GM19240 (cell line): ENCODE data around the gene SLC8A1.

Experiments
- DNase-seq: peaks from one replicate; pipeline ENCODE4 v3.0.0; 2011; ENCODE audit warnings: low spot score; ENCODE audit not compliant: insufficient read length

SLC8A1 gene

DNA sequence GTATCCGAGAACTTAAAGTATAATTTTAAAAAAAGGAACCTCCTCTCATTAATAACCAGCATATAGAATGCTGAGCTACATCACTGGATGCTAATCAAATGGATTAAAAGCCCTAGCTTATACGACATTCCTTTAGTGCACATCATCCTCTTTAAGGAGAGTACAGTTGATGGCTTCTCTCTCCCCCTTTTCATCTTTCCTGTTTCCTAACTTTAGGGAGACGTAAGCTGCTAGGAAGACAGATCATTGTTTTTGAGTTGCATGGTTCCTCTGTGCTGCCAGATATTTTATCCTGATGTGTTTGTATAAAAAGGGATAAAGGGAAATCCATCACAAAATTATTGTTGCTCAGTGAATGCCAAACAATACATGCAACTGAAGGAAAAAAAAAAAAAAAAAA, 94.2 kb downstream of the SLC8A1 start:
- DNase-seq = no peak

DNA sequence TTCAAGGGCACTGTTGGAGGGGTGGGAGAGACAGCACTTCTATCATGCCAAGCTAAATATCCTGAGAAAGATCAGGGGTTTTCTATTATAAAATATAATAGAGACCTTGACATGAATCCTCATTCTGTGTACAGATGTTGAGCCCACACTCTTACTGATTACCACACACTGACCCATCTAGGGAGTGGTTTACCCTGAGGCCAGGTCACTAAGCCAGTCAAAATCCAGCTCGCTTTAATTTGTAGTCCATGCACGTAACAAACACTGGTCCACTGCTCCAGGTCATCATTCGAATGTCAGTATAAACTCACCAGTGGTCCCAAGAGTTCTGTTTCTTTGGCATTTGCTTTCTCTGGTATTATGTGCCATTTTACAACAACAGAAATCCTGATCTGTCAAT, 96.4 kb downstream of the SLC8A1 start:
- DNase-seq = no peak

DNA sequence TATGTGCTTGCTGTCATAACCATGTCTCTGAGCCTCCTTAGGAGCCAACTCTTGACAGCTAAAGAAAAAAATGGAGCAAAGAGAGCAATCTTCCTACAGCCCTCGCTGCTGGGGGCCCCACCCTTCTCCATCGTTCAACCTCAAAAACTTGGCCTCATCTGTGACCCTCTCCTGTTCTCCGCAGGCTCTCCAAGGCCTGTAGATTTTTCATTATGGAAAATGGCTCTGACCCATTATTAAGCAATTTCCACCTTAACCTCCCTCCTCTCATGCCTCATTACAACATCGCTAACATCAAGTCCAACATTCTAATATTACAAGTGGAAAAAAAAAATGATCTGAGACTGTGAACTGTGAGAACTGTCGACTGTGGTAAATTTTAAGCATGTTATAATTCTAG, 98.7 kb downstream of the SLC8A1 start:
- DNase-seq = no peak

DNA sequence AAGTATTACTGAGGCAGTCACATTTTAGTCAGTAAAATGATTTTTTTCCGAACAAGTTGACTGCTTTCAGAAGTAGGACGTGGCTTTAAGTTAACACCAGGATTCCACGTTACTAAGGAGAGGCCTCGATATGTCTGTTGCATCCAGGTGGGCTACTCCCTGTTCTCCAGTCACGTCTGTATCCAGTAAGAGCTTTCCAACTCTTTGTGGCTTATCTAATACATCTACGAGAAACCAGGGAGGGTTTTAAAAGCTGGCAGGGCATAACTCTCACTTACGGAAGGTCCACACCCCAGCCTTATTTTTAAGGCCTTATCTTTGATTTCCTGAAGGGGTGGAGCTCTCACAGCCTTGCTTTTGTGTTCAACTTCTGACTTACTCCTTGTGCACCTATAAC, 99.2 kb downstream of the SLC8A1 start:
- no peak for DNase-seq

DNA sequence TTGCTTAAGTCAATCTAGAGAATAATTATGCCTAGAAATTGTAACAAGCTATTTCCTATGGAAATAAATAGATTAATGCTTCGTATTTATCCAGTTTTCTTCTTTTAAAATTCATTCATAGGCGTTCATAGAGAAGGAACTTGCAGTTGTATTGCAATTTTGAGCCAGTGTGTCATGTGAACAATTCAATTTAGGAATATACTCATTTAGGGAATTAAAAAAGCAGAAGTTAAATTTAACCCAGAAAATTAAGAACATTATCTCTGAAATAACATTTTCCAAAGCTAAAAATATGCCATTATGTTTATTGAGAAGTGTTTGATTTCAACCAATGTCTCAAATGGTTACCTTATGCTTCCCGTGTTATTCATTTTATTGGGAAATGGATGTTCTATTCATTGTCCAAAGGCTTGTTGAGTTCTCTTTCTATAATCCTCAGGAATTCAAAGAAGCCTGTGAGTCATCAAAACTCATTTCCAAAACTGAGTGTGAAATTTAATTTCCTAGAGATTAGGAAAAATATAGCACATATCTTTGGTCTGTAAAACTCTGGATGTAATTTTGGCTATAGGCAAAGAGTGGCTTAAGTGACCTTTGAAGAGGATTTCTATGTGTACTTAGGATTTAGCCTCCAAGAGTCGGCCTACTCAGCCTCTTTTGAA, 99.7 kb downstream of the SLC8A1 start:
- no peak for DNase-seq

DNA sequence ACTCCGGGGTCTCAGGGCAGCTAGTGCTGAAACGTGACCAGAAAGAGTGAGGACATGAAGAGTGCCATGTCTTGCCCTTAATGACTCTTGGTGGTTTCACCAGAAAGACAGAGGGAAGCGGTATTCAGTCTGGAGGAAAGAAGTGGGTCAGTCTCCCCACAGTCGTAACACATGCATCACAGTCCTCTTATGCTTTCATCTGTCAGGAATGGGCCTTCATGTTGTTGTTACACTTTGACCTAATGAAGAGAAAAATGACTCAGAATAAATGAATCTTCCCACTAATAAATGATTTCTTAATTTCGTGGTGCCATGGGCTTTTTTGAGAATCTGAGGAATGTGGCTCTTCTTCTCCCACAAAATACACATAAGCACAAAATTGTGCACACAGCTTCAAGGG, 103.2 kb downstream of the SLC8A1 start:
- no peak for DNase-seq

DNA sequence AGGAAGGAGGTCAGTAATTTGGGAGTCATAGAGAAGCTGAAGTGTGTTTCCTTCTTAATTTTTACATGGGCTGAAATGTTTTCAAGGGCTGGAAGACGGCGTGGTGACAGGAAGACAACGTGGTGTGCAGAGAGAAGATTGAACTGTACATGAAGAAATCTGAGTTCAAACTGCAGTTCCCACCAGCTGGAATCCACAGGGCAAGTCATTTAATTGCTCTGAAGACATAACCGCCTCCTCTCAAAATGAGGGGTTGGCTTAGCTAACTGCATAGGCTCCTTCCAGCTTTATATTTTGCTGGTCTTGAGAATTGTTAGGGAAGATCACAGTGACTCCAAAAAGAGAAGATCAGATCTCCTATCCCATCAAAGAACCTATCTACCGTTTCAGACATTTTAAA, 103.9 kb downstream of the SLC8A1 start:
- no peak for DNase-seq

DNA sequence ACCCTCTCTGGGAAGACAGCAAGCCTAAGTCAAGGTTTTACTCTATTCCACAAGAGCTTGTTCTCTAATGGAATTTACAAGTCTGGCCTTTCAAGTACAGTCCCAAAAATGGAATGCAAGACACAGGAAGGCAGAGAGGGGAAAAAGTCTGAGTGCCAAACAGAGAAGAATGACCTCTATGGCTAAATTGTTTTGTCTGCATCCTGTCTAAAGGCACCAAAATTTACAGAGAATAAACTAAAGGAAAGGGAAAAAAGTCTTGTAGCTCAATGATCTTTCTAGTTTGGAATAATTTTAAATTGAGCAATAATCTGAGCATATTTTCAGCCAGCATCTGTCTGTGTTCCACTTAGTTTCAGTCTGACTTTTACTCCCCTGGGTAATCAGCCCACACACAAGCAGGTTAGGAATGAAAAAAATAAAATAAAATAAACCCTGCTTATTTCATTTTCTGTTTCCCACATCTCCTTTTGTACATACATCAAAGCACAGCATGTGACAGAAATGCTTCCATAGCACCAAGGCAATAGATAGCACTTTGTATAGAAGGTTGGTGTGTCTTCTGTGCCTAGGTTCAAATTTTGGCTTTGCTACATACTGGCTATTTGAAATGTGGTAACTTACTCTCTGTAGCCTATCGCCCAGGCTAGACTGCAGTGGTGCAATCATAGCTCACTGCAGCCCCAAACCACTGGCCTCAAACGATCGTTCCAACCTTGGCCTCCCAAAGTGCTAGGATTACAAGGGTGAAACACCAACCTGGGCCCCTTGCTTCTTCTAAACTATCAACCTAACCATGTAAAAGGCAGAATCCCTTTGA, 105.1 kb downstream of the SLC8A1 start:
- DNase-seq = no peak

DNA sequence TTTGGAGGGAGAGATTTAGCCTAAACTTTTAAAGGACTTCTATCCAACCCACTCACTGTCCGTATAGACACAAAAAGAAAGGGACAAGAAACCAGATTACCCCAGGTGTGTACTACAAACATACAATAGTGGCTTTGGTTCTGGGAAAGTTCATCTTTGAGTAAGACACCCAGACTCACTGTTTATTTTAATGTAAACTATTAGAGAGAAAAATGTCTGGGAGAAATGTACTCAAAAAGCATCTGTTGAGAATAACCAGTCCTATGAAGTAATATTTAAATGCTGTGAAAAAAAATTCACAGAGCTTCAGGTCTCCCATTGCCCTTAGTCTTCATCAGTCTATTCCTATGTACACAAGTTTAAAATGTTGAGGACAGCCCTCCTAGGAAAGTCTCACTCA, 107.5 kb downstream of the SLC8A1 start:
- no peak for DNase-seq

DNA sequence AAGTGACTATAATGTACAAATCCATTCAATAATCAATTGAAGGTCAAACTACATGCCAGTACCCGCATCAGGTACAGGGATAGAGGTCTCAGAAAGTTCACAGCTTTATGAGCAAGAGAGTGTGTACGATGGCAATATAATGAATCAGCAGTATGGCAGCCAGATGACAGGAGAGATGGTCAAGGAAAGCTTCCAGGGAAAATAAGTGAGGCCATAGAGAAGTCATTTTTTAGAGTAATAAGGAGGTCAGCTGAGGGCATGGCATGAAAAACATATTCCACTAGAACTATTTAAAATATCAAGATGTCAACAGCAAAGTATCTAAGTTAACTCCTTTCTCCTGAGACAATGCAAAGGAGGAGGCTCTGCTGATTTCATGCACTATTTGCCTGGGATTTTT, 108.0 kb downstream of the SLC8A1 start:
- DNase-seq = no peak

DNA sequence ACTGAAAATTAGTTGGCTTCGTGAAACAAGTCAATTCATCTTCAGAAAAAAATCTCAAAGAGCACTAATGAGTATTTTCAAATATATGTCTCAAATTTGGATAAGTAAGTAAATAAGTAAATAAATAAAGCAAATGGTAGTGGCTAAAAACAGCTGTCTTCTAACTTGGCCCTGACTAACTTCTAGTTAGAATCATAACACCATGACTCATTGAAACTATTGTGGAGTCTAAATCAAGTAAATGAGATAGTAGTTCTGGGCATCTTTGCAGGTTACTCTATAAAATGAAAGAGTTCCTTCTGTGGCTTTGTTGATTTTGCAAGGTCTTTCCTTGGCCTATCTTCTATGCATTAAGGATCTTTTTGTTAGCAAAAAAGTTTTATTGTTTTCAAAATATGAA, 110.7 kb downstream of the SLC8A1 start:
- no peak for DNase-seq

DNA sequence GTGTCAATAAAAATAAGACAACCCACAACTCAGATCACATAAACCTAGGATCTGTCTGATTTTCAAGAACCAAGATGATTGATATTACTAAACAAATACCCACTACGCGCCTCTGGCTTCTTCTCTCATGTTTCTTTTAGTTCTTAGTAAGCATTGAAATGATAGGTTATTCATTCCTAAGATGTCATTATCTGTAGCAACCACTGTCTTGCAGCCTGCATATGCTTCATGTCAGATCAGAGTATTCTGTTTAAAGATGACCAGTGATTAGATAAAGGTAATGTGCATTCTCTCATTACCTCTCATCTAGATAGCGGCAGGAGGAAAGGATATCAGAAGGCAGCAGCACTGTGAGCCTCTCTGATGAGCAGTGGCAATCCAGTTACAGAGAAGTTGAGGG, 112.9 kb downstream of the SLC8A1 start:
- DNase-seq = no peak

DNA sequence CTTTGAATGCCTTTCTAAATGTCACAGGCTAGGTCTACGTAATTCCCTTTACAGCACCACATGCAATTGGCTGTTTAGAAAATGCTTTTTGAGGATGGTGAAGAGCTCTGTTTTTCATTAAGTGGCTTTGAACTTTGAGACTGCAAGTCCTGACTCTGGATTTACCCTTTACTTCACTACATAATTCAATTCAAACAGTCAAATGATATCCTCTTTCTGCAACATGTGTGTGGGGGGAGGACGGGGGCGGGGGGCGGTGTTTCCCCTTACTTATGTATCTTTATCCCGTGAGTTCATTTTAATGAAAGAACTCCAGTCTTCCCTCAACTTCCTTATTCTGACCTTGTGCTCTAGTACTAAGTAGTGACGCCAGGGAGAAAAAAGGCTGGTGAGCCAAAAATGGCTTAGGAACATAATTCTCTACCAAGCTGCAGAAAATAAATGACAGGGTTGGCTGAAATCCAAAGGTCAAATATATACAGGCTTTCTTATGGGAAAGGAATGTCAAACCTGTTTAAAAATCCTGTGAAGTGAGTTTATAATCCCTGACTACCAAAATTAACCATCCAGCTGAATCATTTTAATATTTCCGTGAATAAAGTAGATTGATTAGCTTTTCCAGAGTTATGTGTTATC, 119.6 kb downstream of the SLC8A1 start:
- DNase-seq = no peak

DNA sequence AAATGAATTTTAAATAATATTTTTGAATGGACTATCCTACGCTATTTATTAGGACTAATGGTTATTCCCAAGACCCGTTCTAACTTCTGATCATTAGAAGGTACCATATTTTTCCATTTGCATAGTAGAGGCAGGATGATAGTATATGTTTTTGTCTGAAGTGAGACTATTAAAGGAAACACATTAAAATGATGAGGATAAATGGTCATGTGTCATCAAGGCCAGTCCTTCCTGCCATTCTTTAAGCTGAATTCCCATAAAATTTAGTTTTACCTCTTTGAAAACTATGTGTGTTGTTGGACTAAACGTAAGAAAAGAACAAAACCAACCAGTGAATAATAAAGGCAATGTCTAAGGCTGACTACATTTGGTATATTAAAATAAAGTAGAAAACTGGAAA, 121.8 kb downstream of the SLC8A1 start:
- no peak for DNase-seq

DNA sequence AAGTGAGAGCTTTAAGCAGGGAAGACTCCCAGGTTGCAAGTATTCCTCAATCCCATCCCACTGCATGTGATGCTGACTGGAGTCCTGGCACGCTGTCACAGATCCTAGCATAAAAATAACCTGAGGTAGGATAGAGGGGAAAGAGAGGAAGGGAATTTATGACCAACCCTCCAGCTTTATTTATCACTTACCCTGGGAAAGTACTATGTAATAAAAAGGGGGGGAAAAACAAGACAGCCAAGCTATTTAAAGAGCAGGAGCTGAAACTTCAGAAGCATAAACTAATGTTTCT, 122.2 kb downstream of the SLC8A1 start:
- no peak for DNase-seq

DNA sequence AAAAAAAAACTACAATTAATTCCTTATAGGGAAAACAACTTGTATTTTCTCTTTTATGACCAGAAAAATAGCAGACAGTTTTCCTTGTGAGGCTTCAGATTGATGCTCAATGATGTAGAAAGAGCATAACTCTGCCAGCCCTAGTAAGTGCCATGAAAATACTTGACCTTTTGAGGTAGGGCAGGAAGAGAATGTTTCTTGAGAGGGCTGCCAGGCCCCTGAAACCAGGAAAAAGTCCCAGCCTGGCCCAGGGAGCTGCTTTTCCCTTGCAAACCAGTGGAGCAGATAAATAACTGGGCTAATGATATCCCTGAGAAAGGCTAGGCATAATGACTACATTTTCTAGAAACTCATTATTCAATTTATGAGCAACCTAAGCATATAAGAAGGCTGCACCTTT, 126.8 kb downstream of the SLC8A1 start:
- no peak for DNase-seq

DNA sequence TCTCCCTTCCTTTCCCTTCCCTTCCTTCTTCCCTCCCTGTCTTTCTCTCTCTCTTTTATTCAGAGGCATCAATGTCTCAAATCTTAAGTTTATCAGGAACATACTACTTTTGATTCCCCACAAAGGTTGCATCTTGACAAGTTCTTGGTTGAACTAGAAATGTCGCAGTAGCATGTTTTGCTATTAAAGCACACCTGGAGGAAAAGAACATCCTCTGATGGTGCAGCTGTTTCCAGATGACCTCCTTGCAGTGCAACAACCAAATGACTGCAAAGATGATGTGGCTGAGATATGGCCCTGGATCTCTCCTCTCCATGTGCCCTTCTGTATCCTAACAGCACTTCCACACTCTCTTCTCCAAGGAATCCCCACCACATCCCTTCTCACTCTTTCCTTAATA, 127.2 kb downstream of the SLC8A1 start:
- no peak for DNase-seq

DNA sequence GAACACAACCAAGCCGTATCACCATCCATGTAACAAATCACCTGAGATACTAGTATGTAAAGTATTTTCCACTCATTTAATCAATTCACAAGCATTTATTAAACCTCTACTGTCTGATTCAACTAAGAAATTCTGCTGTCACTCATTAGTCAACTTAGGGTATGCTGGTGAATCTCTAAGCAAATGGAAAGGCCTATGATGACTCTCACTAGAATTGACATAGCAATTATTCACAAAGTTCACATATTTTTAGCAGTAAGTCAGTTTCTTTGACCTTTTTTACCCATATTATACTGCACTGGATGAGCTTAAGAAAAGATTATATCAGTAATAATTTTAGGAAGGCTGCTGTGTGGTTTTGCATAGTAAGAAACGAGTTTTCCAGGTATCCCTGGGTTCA, 130.1 kb downstream of the SLC8A1 start:
- no peak for DNase-seq

DNA sequence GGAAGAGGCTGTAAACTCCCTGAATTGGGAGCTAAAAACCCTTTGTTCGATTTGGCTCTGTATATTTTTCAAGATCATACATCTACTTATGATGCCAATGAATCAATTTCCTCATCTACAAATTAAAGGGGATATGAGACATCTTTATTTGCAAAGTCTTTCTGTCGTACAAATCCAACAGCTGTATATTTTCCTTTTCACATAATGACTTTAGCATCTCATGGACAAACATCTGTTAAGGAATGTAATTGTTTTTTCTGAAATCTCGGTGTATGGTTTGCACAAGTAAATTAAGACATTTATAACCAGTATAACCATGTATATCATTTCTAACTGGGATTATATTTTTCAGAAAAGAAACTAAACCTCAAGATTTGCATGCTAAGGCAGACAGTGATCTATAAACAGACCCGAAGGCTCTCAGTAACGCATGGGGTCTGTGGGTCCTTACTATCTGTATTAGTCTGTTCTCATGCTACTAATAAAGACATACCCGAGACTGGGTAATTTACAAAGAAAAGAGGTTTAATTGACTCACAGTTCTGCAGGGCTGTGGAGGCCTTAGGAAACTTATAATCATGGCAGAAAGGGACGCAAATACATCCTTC, 130.8 kb downstream of the SLC8A1 start:
- no peak for DNase-seq

DNA sequence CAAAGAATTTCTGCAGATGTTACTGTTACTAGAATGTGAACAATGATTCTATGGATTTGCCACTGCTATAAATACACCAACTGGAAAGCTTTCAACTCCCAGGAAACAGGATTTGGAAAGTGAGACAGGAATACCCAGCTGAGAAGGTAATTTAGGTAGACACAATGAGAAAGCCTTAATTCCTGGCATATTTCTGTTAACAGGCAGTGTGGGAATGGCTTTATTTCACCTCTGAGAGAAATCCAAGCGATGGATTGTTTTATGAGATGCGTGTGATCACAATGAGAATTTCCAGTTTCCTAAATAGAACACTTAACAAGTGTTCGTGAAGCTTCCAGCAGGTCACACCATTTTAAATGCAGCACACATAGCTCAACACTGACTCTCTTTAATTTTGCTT, 133.0 kb downstream of the SLC8A1 start:
- no peak for DNase-seq

DNA sequence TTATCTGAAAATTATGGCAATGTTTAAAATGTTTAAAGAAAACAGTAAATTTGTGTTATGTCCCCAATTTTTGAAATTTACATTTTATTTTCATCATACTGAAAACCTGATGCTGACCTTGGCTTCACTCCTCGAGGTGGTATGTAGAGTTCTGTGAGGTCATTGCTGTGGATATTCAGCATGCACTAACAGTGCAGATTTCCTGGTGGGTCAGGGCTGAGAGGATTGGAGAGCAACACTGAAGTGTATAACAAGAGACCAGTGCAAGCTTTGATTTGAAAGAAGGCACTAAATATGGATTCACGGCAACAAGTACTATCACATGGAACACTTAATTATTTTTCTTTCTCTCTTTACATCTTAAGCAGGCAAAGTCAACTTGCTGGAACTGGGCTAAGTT, 134.1 kb downstream of the SLC8A1 start:
- no peak for DNase-seq

DNA sequence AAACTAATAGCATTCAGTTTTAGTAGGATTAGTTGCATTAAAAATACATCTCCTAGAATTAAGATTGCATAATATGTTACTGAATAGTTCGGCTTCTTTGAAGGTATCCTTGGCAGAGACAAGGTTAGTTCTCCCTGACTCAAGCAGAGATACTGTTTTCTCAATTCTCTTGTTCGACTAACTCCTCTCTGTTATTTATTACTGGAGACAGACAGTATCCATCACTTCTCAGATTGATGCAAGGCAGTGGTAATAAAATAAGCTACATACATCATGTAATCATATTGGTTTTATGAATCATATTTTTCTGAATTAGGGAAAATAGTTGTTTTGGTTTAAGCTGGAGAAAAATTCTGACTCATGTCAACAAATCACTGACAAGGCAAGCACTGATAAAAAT, 134.8 kb downstream of the SLC8A1 start:
- DNase-seq = no peak

DNA sequence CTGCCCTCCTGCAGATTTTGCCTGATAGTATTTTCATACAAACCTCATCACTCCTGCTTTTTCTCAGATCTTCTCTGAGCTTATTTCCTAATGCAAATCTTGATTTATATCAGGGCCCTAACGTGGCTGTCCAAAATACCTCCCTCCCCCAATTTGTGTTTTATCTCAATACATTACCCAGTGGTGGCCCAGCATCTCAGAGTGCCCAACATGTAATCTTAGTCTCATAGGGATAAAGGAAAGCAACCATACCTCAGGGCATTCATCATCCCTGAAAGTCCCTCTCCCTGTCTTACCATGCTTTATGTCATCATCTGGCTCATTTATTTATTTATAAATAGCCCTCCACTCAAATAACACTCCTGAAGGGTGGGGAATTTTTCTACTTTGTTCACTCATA, 135.3 kb downstream of the SLC8A1 start:
- DNase-seq = no peak
